Esophagus muscularis mucosa (tissue), 4 donors: ENCODE results near the gene PPRC1. TPM values are rescaled to one million over a fixed set of nuclear protein-coding genes. Genes with fewer than 3 reads are reported as not detected.
"Not testable (repeated sequence)": the region's sequence is repeated elsewhere in the genome, so short reads cannot be mapped to it uniquely, and the experiment has no call there.

Experiments used
- DNase-seq: peaks from one replicate; pipeline ENCODE4 v3.0.0-alpha.2; 2017; ENCODE audit errors: extremely low spot score
- H3K27ac ChIP-seq, 4 donors: fragments of 200-600 bp; sonication (generic); replicated peaks in 1 of 4; 1 replicate in 3 of 4; 2 replicates in 1 of 4; pipeline ENCODE4 v1.5.1; 2016 to 2019; ENCODE audit warnings: mild to moderate bottlenecking in 1 of 4
- H3K27me3 ChIP-seq, 4 donors: fragments of 200-600 bp; sonication (generic); one replicate each; pipeline versions ENCODE4 v1.5.1 to v1.6.0; 2016 to 2019
- H3K36me3 ChIP-seq, 4 donors: fragments of 200-600 bp; sonication (generic); one replicate each; pipeline ENCODE4 v1.5.1; 2016 to 2019
- H3K4me1 ChIP-seq, 4 donors: fragments of 200-600 bp; sonication (generic); one replicate each; pipeline ENCODE4 v1.5.1; 2016 to 2019
- H3K4me3 ChIP-seq, 4 donors: fragments of 200-600 bp; sonication (generic); 1 replicate in 2 of 4; 2 replicates in 2 of 4; pipeline ENCODE4 v1.5.1; 2016 to 2019; ENCODE audit warnings: mild to moderate bottlenecking in 4 of 4, moderate library complexity in 1 of 4
- H3K9me3 ChIP-seq, 4 donors: fragments of 200-600 bp; sonication (generic); 1 replicate in 3 of 4; 2 replicates in 1 of 4; pipeline ENCODE4 v1.5.1; 2016 to 2019
- CTCF ChIP-seq, 3 experiments: fragments of 200-600 bp in 2 of 3; fragments of 450-650 bp in 1 of 3; sonication (generic) in 2 of 3; IDR thresholded peaks; one replicate each; pipeline ENCODE4 v1.5.1; 2017 to 2019; ENCODE audit warnings: antibody characterized with exemption in 3 of 3, mild to moderate bottlenecking in 2 of 3, moderate library complexity in 1 of 3
- EP300 ChIP-seq: sonication (generic); formaldehyde crosslinking; IDR thresholded peaks from one replicate; pipeline ENCODE4 v1.6.1; 2017; ENCODE audit warnings: antibody characterized with exemption
- POLR2A ChIP-seq: fragments of 450-650 bp; IDR thresholded peaks from one replicate; pipeline ENCODE4 v1.6.1; 2017; ENCODE audit warnings: antibody characterized with exemption, moderate library complexity, mild to moderate bottlenecking, low read depth
- POLR2AphosphoS5 ChIP-seq, 2 donors: sonication (generic); formaldehyde crosslinking; IDR thresholded peaks; one replicate each; pipeline ENCODE4 v1.6.1; 2017; ENCODE audit warnings: antibody characterized with exemption in 2 of 2
- WGBS: methylation state at CpG from one replicate; pipeline ENCODE4 v1.1.5; 2018; 5-methylcytosine and 5-hydroxymethylcytosine counted together
- intact Hi-C: fragments of 100-400 bp; cut with DNase I; formaldehyde crosslinking; loops from one replicate; pipeline ENCODE4 v1.15.1; 2023
- total RNA-seq, 4 donors: library from RNA; depleted of rRNA; stranded (reverse); fragments of >200 nt; gene quantifications; one replicate each; pipeline versions ENCODE4 v1.1.0 to v1.2.1, GENCODE V29; 2016

Gene PPRC1
- total RNA-seq, 4 donors from 2014 or later = 10.8 to 49.5 (median 20.9) TPM

DNA sequence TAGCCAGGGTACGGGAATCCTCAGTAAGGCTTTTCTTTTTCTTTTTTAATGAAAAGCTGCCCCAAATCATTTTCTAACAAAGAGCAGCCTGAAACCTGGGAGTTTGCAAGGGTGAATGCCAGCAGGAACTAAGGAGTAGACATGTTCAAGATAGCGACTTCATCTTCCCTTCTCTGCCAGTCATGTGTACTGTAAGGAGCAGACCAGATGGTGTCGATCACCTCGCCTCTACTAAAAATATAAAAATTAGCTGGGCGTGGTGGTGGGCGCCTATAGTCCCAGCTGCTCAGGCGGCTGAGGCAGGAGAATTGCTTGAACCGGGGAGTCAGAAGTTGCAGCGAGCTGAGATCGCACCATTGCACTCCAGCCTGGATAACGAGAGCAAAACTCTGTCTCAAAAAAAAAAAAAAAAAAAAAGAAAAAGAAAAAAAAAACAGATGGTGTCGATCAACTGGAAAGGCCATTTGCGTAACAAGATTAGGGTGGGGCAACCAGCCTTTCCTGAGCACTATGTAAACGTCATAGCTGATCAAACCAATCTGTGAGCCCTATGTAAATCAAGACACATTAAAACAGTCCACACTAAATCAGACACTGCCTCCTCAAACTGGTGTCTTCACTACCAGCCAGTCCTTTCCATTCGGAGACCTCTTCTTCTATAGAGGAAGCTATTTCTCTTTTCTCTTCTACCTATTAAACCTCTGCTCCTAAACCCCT, 53.1 kb downstream of the PPRC1 start:
- H3K9me3 ChIP-seq = no peaks in the 10 kb centered on the region
- intact Hi-C loops = no loop called here
- H3K36me3 ChIP-seq = no peaks in the 10 kb centered on the region
- H3K4me1 ChIP-seq = peaks cover 0 to 13% (median 0%) of the 10 kb centered on the region in 4 donors
- H3K27ac ChIP-seq = peak overlapping the region in 1 of 4 donors; percentile 44
- peak overlapping the region in 1 of 4 donors; percentile 31 for H3K4me3 ChIP-seq
- TF ChIP-seq POLR2AphosphoS5 (IDR thresholded peaks at IDR 0.05) (peak in 1 of 2 donors; percentile 42), CTCF (IDR thresholded peaks at IDR 0.05) (no peak), POLR2A (no peak)
- DNase-seq = no peak
- 64% methylated on average over 15 of the region's 15 CpGs for WGBS
- H3K27me3 ChIP-seq = no peaks in the 10 kb centered on the region

- TF ChIP-seq POLR2A = no peak
- TF ChIP-seq CTCF (IDR thresholded peaks at IDR 0.05) = no peak
- TF ChIP-seq POLR2AphosphoS5 (IDR thresholded peaks at IDR 0.05) = no peak
- no peak for TF ChIP-seq EP300
- intact Hi-C loops = no loop called here
- no peaks in the 10 kb centered on the region for H3K9me3 ChIP-seq
- H3K4me3 ChIP-seq = no peak overlapping the region
- peaks cover 0 to 13% (median 0%) of the 10 kb centered on the region in 4 donors for H3K4me1 ChIP-seq
- H3K27ac ChIP-seq = no peak overlapping the region
- H3K27me3 ChIP-seq = no peaks in the 10 kb centered on the region
- WGBS = 60% methylated on average over 2 of the region's 3 CpGs
- no peaks in the 10 kb centered on the region for H3K36me3 ChIP-seq
- no peak for DNase-seq
These were observed 55.6 kb downstream of the PPRC1 start for GRCh38 chr10:102188298-102188940.

- 75% methylated on average over 5 of the region's 7 CpGs for WGBS
- H3K4me3 ChIP-seq = peak overlapping the region in 1 of 4 donors; percentile 16
- H3K27ac ChIP-seq = not testable (repeated sequence)
These were observed 56.4 kb downstream of the PPRC1 start for GRCh38 chr10:102188941-102189898.

GRCh38 chr10:102191956-102192355, 59.1 kb downstream of the PPRC1 start:
- no peak for TF ChIP-seq EP300
- TF ChIP-seq CTCF (IDR thresholded peaks at IDR 0.05) = no peak
- TF ChIP-seq POLR2AphosphoS5 (IDR thresholded peaks at IDR 0.05) = no peak
- no peak for TF ChIP-seq POLR2A
- H3K4me3 ChIP-seq = no peak overlapping the region
- H3K27me3 ChIP-seq = no peaks in the 10 kb centered on the region
- H3K27ac ChIP-seq = no peak overlapping the region
- peaks cover 0 to 13% (median 0%) of the 10 kb centered on the region in 4 donors for H3K4me1 ChIP-seq
- no peaks in the 10 kb centered on the region for H3K9me3 ChIP-seq
- intact Hi-C loops = no loop called here
- WGBS = 85% methylated on average over 7 of the region's 7 CpGs
- no peaks in the 10 kb centered on the region for H3K36me3 ChIP-seq
- DNase-seq = no peak

More at GRCh38 chr10:102188941-102189898, 56.4 kb downstream of the PPRC1 start:
- DNase-seq, H3K36me3 ChIP-seq, intact Hi-C loops, H3K27me3 ChIP-seq, H3K9me3 ChIP-seq: not testable (repeated sequence)
- H3K4me1 ChIP-seq = peaks cover 0 to 13% (median 0%) of the 10 kb centered on the region in 4 donors
